ENCODE results near the gene MACROH2A2. TPM values are rescaled to one million over a fixed set of nuclear protein-coding genes. Genes with fewer than 3 reads are reported as not detected.
"Not testable (repeated sequence)": the region's sequence is repeated elsewhere in the genome, so short reads cannot be mapped to it uniquely, and the experiment has no call there.

Gene MACROH2A2
- total RNA-seq, 2 donors from 2014 or later: 15.1 to 22.1 TPM

GRCh38 chr10:70148516-70148915 lies 95.9 kb downstream of the MACROH2A2 start:
- intact Hi-C loops (cut with DNase I): no loop called here
- no peaks in the 10 kb centered on the region for H3K27me3 ChIP-seq
- peaks cover 9% of the 10 kb centered on the region for H3K36me3 ChIP-seq
- no peak overlapping the region for H3K27ac ChIP-seq
- DNase-seq: no peak
- no peak overlapping the region for H3K9ac ChIP-seq (ENCODE audit: low read depth in 2 of 2, low read length in 2 of 2)
- no peak overlapping the region for H3K4me3 ChIP-seq
- TF ChIP-seq, protein P1, sequence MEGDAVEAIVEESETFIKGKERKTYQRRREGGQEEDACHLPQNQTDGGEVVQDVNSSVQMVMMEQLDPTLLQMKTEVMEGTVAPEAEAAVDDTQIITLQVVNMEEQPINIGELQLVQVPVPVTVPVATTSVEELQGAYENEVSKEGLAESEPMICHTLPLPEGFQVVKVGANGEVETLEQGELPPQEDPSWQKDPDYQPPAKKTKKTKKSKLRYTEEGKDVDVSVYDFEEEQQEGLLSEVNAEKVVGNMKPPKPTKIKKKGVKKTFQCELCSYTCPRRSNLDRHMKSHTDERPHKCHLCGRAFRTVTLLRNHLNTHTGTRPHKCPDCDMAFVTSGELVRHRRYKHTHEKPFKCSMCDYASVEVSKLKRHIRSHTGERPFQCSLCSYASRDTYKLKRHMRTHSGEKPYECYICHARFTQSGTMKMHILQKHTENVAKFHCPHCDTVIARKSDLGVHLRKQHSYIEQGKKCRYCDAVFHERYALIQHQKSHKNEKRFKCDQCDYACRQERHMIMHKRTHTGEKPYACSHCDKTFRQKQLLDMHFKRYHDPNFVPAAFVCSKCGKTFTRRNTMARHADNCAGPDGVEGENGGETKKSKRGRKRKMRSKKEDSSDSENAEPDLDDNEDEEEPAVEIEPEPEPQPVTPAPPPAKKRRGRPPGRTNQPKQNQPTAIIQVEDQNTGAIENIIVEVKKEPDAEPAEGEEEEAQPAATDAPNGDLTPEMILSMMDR (IDR thresholded peaks at IDR 0.05): no peak
- H3K4me1 ChIP-seq: peaks cover 10% of the 10 kb centered on the region
- no peaks in the 10 kb centered on the region for H3K9me3 ChIP-seq

DNA sequence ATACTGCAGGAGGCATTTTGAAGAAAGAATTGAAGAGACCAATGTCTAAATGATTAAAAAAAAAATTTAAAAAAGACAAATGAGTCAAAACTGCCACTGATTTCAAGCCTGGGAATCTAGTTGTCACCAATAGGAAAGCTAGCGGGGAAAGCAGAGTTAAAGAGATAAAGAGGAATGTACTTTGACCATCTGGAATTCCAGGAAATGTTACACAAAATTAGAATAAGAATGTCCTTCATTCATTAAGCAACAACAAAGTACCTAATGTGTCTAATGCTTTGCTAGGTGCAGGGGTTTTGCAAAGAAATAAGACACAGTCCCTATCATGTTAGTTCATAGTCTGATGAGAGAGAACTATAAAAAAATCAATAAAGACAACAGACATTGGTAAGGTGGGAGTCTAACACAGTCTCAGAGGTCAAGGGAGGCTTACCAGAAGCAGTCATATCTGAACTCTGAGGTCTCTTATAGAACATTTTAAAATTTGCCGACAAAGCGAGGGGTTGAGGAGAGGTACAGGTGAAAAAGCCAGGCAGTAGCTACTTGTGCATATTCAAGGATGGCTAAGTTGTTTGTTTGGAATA lies 102.7 kb downstream of the MACROH2A2 start:
- Histone ChIP-seq H3K27me3 (no peaks in the 10 kb centered on the region), H3K36me3 (peaks cover 9% of the 10 kb centered on the region), H3K4me3 (no peak overlapping the region), H3K27ac (no peak overlapping the region), H3K4me1 (no peaks in the 10 kb centered on the region), H3K9me3 (no peaks in the 10 kb centered on the region), H3K9ac (ENCODE audit: low read depth in 2 of 2, low read length in 2 of 2) (no peak overlapping the region)
- TF ChIP-seq, protein P1 (IDR thresholded peaks at IDR 0.05): no peak
- intact Hi-C loops (cut with DNase I): no loop called here
- DNase-seq: no peak

- DNase-seq: no peak
- no peak overlapping the region for H3K9ac ChIP-seq (ENCODE audit: low read depth in 2 of 2, low read length in 2 of 2)
- no peaks in the 10 kb centered on the region for H3K9me3 ChIP-seq
- H3K36me3 ChIP-seq: peaks cover 14% of the 10 kb centered on the region
- intact Hi-C loops (cut with DNase I): no loop called here
- TF ChIP-seq, protein P1 (IDR thresholded peaks at IDR 0.05): no peak
- no peaks in the 10 kb centered on the region for H3K27me3 ChIP-seq
- H3K4me1 ChIP-seq: no peaks in the 10 kb centered on the region
- H3K27ac ChIP-seq: no peak overlapping the region
- H3K4me3 ChIP-seq: no peak overlapping the region
Measured at GRCh38 chr10:70158113-70158512, 105.5 kb downstream of the MACROH2A2 start.

DNA sequence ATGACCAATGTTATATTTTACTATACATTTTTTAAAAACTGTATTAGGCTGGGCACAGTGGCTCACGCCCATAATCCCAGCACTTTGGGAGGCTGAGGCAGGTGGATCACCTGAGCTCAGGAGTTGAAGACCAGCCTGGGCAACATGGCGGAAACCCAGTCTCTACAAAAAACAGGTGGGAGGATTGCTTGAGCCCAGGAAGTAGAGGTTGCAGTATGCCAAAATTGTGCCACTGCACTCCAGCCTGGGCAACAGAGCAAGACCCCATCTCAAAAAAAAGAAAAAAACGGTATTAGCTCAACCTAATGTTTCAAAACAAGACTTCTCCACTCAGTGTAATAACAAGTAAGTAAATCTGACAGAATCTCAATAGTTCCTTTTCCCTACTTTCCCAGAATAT lies 106.7 kb downstream of the MACROH2A2 start:
- H3K27me3 ChIP-seq; H3K27ac ChIP-seq; H3K9me3 ChIP-seq; H3K9ac ChIP-seq (ENCODE audit: low read depth in 2 of 2, low read length in 2 of 2); H3K4me1 ChIP-seq; DNase-seq; intact Hi-C loops (cut with DNase I); H3K4me3 ChIP-seq: not testable (repeated sequence)
- peaks cover 14% of the 10 kb centered on the region for H3K36me3 ChIP-seq

DNA sequence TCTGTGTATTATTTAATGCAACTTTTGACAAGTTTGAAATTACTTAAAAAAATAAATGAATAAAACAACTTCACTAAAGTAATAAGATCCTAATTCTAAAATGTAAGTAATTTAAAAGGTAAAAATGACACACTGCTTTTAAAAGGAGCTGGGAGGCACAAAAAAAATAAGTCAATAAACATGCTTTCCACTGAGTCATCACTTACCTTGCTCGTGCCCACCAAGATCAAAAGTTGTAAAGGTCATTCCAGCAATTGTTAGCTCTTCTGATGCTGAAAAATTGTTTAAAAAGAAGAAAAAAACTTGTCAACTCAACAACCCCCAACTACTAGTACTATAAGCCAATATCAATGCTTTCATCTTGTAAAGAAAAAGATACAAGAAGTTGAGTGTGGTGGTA lies 108.2 kb downstream of the MACROH2A2 start:
- no peak for DNase-seq
- Histone ChIP-seq H3K4me3 (no peak overlapping the region), H3K36me3 (peaks cover 14% of the 10 kb centered on the region), H3K27ac (no peak overlapping the region), H3K9me3 (no peaks in the 10 kb centered on the region), H3K27me3 (no peaks in the 10 kb centered on the region), H3K4me1 (no peaks in the 10 kb centered on the region), H3K9ac (ENCODE audit: low read depth in 2 of 2, low read length in 2 of 2) (no peak overlapping the region)
- TF ChIP-seq, protein P1 (IDR thresholded peaks at IDR 0.05): no peak
- intact Hi-C loops (cut with DNase I): no loop called here

Other genes with a start within 250 kb of the MACROH2A2 start
- gene AIFM2, start 80.0 kb downstream of the MACROH2A2 start, total RNA-seq: 10 to 100 TPM; 15.4 to 25.7 TPM
- gene TYSND1, start 93.9 kb downstream of the MACROH2A2 start, total RNA-seq: 10 to 100 TPM; 13.1 to 23.8 TPM
- 10 to 100 TPM; 83.4 to 89.9 TPM for gene SAR1A, start 117.7 kb downstream of the MACROH2A2 start, total RNA-seq
- 100 to 1,000 TPM; 180 to 186 TPM for gene PPA1, start 180.6 kb downstream of the MACROH2A2 start, total RNA-seq
- under 1 TPM; 0.07 to 0.08 TPM for gene NPFFR1, start 231.2 kb downstream of the MACROH2A2 start, total RNA-seq

Data from colonic mucosa (tissue), 4 donors.